ENCODE measurements around the gene LLGL2. TPM values are rescaled to one million over a fixed set of nuclear protein-coding genes. Genes with fewer than 3 reads are reported as not detected.

The LLGL2 gene
- total RNA-seq, 1 experiment from 2014 or later: 3.9 TPM

DNA sequence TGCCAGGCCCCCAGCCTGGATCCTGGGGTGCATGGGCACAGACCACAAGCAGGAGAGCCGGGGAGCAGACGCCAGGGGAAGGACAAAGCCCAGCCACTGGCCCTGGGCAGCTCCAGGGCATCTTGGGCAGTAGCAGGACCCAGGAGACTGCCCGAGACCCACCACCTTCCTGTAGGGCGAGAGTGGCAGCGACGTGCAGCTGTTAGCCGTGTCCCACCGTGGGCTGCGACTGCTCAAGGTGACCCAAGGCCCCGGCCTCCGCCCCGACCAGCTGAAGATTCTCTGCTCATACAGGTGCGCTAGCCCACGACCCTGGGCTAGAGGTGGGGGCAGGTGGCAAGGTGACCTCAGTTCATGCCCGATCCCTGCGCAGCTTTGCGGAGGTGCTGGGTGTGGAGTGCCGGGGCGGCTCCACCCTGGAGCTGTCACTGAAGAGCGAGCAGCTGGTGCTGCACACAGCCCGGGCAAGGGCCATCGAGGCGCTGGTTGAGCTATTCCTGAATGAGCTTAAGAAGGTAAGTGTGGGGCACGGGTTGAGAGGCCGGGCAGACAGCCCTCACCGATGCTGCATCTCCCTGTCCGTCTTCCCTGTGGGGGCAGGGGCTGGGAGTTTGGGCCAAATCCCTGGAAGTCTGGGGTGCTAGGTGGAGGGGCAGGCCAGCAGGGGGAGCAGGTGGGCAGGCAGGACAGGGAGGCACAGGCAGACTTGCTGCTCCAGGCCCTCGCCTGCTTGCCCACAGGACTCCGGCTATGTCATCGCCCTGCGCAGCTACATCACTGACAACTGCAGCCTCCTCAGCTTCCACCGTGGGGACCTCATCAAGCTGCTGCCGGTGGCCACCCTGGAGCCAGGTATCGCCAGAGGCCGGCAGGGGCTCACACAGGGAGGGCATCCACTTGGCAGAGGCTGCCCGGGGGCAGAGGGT is 94.3 kb downstream of the LLGL2 start:
- Histone ChIP-seq H3K36me3 (no peaks in the 10 kb centered on the region), H3K4me3 (no peak overlapping the region)
- peak; percentile 52 for DNase-seq

DNA sequence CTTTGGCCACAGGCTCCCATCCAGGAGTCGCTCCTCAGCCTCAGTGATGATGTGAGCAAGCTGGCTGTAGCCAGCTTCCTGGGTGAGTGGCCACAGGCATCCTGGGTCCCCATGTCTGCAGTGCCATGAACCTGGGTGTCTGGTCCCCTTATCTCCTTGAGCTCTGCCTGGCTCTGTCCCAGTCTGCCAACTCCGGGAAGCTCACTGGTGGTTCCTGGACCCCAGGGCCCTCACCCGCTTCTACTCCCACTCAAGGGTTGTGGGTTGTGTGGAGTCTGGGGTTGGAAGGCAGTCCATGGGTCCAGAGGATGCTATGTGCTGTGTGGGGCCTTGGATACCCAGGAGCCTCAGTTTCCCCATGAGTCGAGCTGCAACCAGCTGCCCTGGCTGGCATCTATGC is 96.0 kb downstream of the LLGL2 start:
- Histone ChIP-seq H3K9me3 (no peaks in the 10 kb centered on the region), H3K4me3 (no peak overlapping the region), H3K36me3 (no peaks in the 10 kb centered on the region), H3K27me3 (no peaks in the 10 kb centered on the region)
- no peak for DNase-seq

More for the DNA sequence above, 94.3 kb downstream of the LLGL2 start:
- Histone ChIP-seq H3K27me3 (no peaks in the 10 kb centered on the region), H3K9me3 (no peaks in the 10 kb centered on the region)

DNA sequence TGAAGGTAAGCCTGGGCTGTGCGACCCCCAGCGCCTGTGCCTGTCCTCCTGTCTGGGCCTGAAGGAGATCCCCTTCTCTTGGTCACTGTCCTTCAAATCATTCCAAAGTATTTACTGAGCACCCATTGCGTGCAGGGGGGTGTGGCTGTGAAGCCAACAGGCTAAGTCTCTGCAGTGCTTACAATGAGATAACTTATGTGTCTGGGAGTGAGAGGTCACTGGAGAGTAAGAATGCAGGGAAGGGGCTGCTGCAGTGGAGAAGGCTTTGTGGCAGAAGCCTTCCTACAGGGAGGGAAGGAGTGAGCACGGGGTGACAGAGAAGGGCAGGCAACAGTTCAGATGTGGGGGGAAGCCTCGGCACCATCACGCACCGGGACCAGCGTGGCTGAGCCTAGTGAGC is 96.6 kb downstream of the LLGL2 start:
- Histone ChIP-seq H3K36me3 (no peaks in the 10 kb centered on the region), H3K9me3 (no peaks in the 10 kb centered on the region), H3K27me3 (no peaks in the 10 kb centered on the region), H3K4me3 (no peak overlapping the region)
- no peak for DNase-seq

DNA sequence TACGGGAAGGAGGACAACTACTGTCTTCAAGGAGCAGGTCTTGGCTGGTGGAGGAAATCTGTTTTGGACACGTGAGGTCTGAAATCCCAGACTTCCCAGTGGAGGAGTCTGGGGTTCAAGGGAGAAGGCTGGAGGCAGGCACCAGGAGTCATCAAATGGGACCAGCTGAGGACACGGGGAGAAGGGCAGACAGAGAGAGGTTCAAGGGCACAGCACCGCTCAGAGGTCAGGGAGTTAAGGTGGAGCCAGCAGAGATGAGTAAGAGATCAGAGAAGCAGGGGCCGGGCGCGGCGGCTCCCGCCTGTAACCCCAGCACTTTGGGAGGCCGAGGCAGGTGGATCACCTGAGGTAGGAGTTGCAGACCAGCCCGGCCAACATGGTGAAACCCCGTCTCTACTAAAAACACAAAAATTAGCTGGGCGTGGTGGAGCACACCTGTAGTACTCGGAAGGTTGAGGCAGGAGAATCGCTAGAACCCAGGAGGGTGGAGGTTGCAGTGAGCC is 97.3 kb downstream of the LLGL2 start:
- Histone ChIP-seq H3K9me3 (no peaks in the 10 kb centered on the region), H3K4me3 (no peak overlapping the region), H3K27me3 (no peaks in the 10 kb centered on the region), H3K36me3 (no peaks in the 10 kb centered on the region)
- DNase-seq: no peak

DNA sequence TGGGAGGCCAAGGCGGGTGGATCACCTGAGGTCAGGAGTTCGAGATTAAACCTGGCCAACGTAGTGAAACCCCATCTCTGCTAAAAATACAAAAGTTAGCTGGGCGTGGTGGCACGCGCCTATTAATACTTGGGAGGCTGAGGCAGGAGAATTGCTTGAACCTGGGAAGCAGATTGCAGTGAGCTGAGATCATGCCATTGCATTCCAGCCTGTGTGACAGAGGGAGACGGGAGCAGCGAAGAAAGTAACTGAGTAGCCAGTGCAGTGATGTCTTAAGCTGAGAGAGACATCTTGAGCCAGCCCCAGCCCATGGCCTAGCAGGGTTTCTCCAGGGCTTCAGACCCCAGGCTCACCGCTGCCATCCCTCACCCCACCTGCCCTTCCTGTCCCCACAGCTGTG is 97.9 kb downstream of the LLGL2 start:
- Histone ChIP-seq H3K27me3 (no peaks in the 10 kb centered on the region), H3K4me3 (no peak overlapping the region), H3K9me3 (no peaks in the 10 kb centered on the region), H3K36me3 (no peaks in the 10 kb centered on the region)
- DNase-seq: no peak

DNA sequence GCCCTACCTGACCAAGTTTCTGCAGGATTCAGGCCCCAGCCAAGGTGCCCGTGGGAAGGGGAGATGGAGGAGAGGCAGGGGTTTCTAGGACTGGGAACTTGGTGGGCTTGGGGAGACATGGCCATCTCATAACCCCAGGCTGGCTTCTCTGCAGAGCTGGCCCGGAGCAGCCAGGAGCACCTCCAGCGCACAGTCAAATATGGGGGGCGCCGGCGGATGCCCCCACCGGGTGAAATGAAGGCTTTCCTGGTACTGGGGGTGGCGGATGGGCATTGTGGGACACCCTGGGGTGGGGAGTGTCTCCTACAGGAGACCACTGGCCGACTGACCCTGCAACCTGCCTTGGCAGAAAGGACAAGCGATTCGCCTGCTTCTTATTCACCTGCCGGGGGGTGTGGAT is 98.5 kb downstream of the LLGL2 start:
- no peaks in the 10 kb centered on the region for H3K27me3 ChIP-seq
- no peak for DNase-seq
- no peaks in the 10 kb centered on the region for H3K9me3 ChIP-seq
- H3K36me3 ChIP-seq: no peaks in the 10 kb centered on the region
- no peak overlapping the region for H3K4me3 ChIP-seq

Other genes starting within 250 kb of the LLGL2 start
- 17.8 and 21.7 TPM in 2 replicates for gene SLC25A19, start 236.3 kb upstream of the LLGL2 start, total RNA-seq (2014; rRNA removed; shearing (Covaris generic); ENCODE audit: low replicate concordance)
- gene GRB2, start 120.0 kb upstream of the LLGL2 start, total RNA-seq (2014; rRNA removed; shearing (Covaris generic); ENCODE audit: low replicate concordance): 110 and 134 TPM in 2 replicates
- gene TMEM94, start 69.1 kb upstream of the LLGL2 start, total RNA-seq (2014; rRNA removed; shearing (Covaris generic); ENCODE audit: low replicate concordance): 10.7 and 12.5 TPM in 2 replicates
- 3.9 and 7.8 TPM in 2 replicates for gene CASKIN2, start 10.2 kb upstream of the LLGL2 start, total RNA-seq (2014; rRNA removed; shearing (Covaris generic); ENCODE audit: low replicate concordance)
- 34.6 and 83.8 TPM in 2 replicates for gene TSEN54, start 9.2 kb upstream of the LLGL2 start, total RNA-seq (2014; rRNA removed; shearing (Covaris generic); ENCODE audit: low replicate concordance)
- gene MYO15B, start 62.1 kb downstream of the LLGL2 start, total RNA-seq (2014; rRNA removed; shearing (Covaris generic); ENCODE audit: low replicate concordance): 0.15 and 4.7 TPM in 2 replicates
- gene SMIM5, start 107.7 kb downstream of the LLGL2 start, total RNA-seq (2014; rRNA removed; shearing (Covaris generic); ENCODE audit: low replicate concordance): 0.69 TPM in 1 of 2 replicates, not detected in the other
- gene RECQL5, start 141.5 kb downstream of the LLGL2 start, total RNA-seq (2014; rRNA removed; shearing (Covaris generic); ENCODE audit: low replicate concordance): 16.8 and 23.0 TPM in 2 replicates
- gene SAP30BP, start 141.6 kb downstream of the LLGL2 start, total RNA-seq (2014; rRNA removed; shearing (Covaris generic); ENCODE audit: low replicate concordance): 105 and 108 TPM in 2 replicates
- not detected in 2 replicates for gene ITGB4, start 195.8 kb downstream of the LLGL2 start, total RNA-seq (2014; rRNA removed; shearing (Covaris generic); ENCODE audit: low replicate concordance)
- 30.4 and 51.1 TPM in 2 replicates for gene GALK1, start 239.5 kb downstream of the LLGL2 start, total RNA-seq (2014; rRNA removed; shearing (Covaris generic); ENCODE audit: low replicate concordance)